Effector memory CD4-positive, alpha-beta T cell (primary cell): ENCODE measurements around the gene CLPX.
"Not testable (repeated sequence)": the region's sequence is repeated elsewhere in the genome, so short reads cannot be mapped to it uniquely, and the experiment has no call there.

Experiments used
- DNase-seq, 3 donors: peaks; one replicate each; pipeline ENCODE4 v3.0.0-alpha.2; 2020
- H3K27ac ChIP-seq: 2 replicates; pipeline ENCODE4 v1.7.0; 2013; ENCODE audit warnings: mild to moderate bottlenecking, low read length, moderate library complexity; ENCODE audit not compliant: insufficient read depth, poor library complexity, severe bottlenecking
- H3K27me3 ChIP-seq: replicated peaks from 2 replicates; pipeline ENCODE4 v1.7.0; 2013; ENCODE audit warnings: mild to moderate bottlenecking, low read length; ENCODE audit not compliant: insufficient read depth, control insufficient read depth, poor library complexity, severe bottlenecking
- H3K36me3 ChIP-seq: 2 replicates; pipeline ENCODE4 v1.7.0; 2013; ENCODE audit warnings: mild to moderate bottlenecking, low read length, moderate library complexity; ENCODE audit not compliant: control insufficient read depth, insufficient read depth
- H3K4me1 ChIP-seq: 2 replicates; pipeline ENCODE4 v1.7.0; 2013; ENCODE audit warnings: low read length, mild to moderate bottlenecking; ENCODE audit not compliant: control insufficient read depth, insufficient read depth, poor library complexity, severe bottlenecking
- H3K4me3 ChIP-seq: 2 replicates; pipeline ENCODE4 v1.7.0; 2013; ENCODE audit warnings: low read length, low read depth, mild to moderate bottlenecking; ENCODE audit not compliant: insufficient read depth, poor library complexity, severe bottlenecking
- H3K9me3 ChIP-seq: 2 replicates; pipeline ENCODE4 v1.7.0; 2013; ENCODE audit warnings: mild to moderate bottlenecking, low read length, moderate library complexity; ENCODE audit not compliant: control insufficient read depth

The CLPX gene

DNA sequence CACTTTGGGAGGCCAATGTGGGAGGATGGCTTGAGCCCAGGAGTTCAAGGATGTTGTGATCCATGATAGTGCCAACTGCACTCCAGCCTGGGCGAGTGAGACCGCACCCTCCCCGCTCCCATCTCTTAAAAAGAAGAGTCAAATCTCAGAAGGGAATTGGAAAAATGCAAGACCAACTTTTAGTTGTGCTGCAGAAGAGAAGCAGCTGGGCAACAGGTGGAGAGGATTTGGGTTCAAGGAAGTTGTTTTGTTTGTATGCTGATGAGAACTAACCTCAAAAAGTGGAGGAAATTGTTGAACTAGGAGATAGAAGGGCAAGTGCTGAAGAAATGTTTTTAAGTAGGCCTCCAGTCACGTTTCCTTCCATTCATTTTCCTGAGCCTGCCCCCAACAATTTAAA is 38.7 kb downstream of the CLPX start:
- Histone ChIP-seq H3K36me3 (peaks cover 12% of the 10 kb centered on the region), H3K4me3 (no peak overlapping the region)

GRCh38 chr15:65138631-65139030 is 46.5 kb downstream of the CLPX start:
- H3K9me3 ChIP-seq, H3K27me3 ChIP-seq, H3K36me3 ChIP-seq, H3K4me3 ChIP-seq, DNase-seq, H3K27ac ChIP-seq, H3K4me1 ChIP-seq: not testable (repeated sequence)

More for the DNA sequence above, 38.7 kb downstream of the CLPX start:
- Histone ChIP-seq H3K9me3 (no peaks in the 10 kb centered on the region), H3K4me1 (no peaks in the 10 kb centered on the region), H3K27me3 (no peaks in the 10 kb centered on the region), H3K27ac (no peak overlapping the region)
- no peak for DNase-seq

DNA sequence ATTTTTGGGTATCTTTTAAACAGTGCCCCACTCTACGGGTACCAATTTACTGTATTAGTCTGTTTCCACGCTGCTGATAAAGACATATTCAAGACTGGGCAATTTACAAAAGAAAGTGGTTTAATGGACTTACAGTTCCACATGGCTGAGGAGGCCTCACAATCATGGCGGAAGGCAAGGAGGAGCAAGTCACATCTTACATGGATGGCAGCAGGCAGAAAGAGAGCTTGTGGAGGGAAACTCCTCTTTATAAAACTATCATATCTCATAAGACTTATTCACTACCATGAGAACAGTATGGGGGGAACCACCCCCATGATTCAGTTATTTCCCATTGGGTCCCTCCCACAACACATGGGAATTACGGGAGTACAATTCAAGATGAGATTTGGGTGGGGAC is 47.2 kb downstream of the CLPX start:
- not testable (repeated sequence) for H3K4me1 ChIP-seq, H3K27ac ChIP-seq, H3K9me3 ChIP-seq, H3K36me3 ChIP-seq, DNase-seq, H3K27me3 ChIP-seq, H3K4me3 ChIP-seq

DNA sequence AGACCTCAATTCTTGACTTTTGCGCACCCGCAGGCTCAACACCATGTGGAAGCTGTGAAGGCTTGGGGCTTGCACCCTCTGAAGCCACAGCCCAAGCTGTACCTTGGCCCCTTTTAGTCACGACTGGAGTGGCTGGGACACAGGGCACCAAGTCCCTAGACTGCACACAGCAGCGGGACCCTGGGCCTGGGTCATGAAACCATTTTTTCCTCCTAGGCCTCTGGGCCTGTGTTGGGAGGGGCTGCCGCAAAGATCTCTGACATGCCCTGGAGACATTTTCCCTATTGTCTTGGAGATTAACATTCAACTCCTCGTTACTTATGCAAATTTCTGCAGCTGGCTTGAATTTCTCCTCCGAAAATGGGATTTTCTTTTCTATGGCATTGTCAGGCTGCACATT is 48.1 kb downstream of the CLPX start:
- not testable (repeated sequence) for H3K9me3 ChIP-seq, H3K4me3 ChIP-seq, H3K27ac ChIP-seq, DNase-seq, H3K27me3 ChIP-seq, H3K36me3 ChIP-seq
- peaks cover 11% of the 10 kb centered on the region for H3K4me1 ChIP-seq

GRCh38 chr15:65134538-65134937 is 50.6 kb downstream of the CLPX start:
- Histone ChIP-seq H3K36me3 (no peaks in the 10 kb centered on the region), H3K4me3 (no peak overlapping the region), H3K4me1 (peaks cover 11% of the 10 kb centered on the region), H3K27me3 (no peaks in the 10 kb centered on the region), H3K27ac (no peak overlapping the region), H3K9me3 (no peaks in the 10 kb centered on the region)
- DNase-seq = no peak

DNA sequence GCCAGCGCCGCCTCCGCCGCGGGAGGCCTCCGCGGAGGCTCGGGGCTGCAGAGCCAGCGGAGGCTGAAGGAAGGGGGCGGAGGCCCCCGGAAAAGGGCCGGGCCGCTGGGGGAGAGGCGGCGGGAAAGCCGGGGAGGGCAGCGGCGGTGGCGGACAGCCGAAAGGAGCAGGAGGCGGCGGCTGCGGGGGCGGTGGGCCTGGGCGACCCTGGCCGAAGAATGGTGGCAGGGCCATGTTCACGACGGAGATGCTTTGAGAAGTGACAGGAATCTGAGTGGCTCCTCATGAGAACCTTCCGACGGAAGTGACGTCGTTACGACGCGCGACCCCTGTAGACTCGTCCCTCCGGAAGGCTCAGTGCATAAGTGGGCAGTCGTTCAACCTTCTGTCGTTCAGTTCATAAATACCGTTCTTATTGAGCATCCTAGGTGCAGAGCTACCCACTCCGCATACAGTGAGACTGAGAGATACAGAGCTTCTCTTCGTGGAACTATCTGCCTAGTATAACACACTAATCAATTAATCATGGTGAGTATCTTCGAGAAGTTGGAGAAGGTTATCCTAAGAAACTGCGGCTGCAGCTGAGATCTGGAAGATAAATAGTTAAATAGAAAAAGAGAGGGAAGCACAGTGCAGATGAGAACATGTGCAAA is 51.5 kb downstream of the CLPX start, which contains the start of gene PDCD7:
Gene PDCD7, minus strand, starts transcription at position 261 of the 653 bp plus-strand sequence. Its CDS starts 27 bp downstream, at position 234.
- Histone ChIP-seq H3K27me3 (no peaks in the 10 kb centered on the region), H3K27ac (peak within 1 kb of the TSS; percentile 84), H3K4me3 (peak within 1 kb of the TSS; percentile 98), H3K9me3 (no peaks in the 10 kb centered on the region), H3K36me3 (peaks cover 5% of the 10 kb centered on the region), H3K4me1 (peaks cover 11% of the 10 kb centered on the region)
- peak; percentile 64 to 74 (median 70) for DNase-seq

- Histone ChIP-seq H3K9me3 (no peaks in the 10 kb centered on the region), H3K4me1 (peaks cover 11% of the 10 kb centered on the region), H3K27me3 (no peaks in the 10 kb centered on the region), H3K36me3 (peaks cover 12% of the 10 kb centered on the region), H3K27ac (peak overlapping the region; percentile 84), H3K4me3 (peak overlapping the region; percentile 98)
- peak in 1 of 3 donors; percentile 0 for DNase-seq
Observed at GRCh38 chr15:65132878-65133547, 52.1 kb downstream of the CLPX start.

- Histone ChIP-seq H3K4me1 (peaks cover 11% of the 10 kb centered on the region), H3K36me3 (peaks cover 29% of the 10 kb centered on the region), H3K27ac (no peak overlapping the region), H3K4me3 (no peak overlapping the region), H3K9me3 (no peaks in the 10 kb centered on the region), H3K27me3 (no peaks in the 10 kb centered on the region)
- no peak for DNase-seq
Observed at GRCh38 chr15:65130941-65131340, 54.2 kb downstream of the CLPX start.

DNA sequence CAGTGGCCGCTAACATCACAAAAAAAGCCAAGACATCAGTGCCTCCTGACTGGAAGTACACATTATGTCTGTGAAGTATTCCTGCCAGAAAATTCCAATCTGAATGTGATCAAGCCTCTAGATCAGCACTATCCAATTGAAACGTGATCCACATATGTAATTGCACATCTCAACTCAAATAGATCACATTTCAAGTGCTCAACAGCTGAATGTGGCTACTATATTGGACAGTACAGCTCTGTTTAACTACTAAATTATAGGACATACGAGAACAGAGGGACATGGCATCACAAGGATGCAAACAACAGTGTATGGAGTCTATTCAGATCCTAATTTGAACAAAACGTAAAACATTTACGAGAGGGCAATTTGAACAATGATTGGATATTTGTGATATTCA is 69.6 kb downstream of the CLPX start:
- peaks cover 66% of the 10 kb centered on the region for H3K36me3 ChIP-seq
- no peak overlapping the region for H3K27ac ChIP-seq
- no peak overlapping the region for H3K4me3 ChIP-seq

GRCh38 chr15:65115086-65115485 is 70.1 kb downstream of the CLPX start, which contains the start of gene UBAP1L:
TSS of gene UBAP1L (minus strand) at chr15:65115200. CDS start at chr15:65106215, 8,985 bp downstream.
- Histone ChIP-seq H3K27ac (no peak within 1 kb of the TSS), H3K4me3 (no peak within 1 kb of the TSS), H3K9me3 (no peaks in the 10 kb centered on the region), H3K4me1 (no peaks in the 10 kb centered on the region), H3K36me3 (peaks cover 64% of the 10 kb centered on the region), H3K27me3 (no peaks in the 10 kb centered on the region)
- no peak for DNase-seq

More for the DNA sequence above, 69.6 kb downstream of the CLPX start:
- Histone ChIP-seq H3K4me1 (no peaks in the 10 kb centered on the region), H3K9me3 (no peaks in the 10 kb centered on the region), H3K27me3 (no peaks in the 10 kb centered on the region)
- no peak for DNase-seq
